ENCODE results near the gene C22orf23. TPM values are rescaled to one million over a fixed set of nuclear protein-coding genes. Genes with fewer than 3 reads are reported as not detected.
"Not testable (repeated sequence)": the region's sequence is repeated elsewhere in the genome, so short reads cannot be mapped to it uniquely, and the experiment has no call there.

C22orf23 gene
- total RNA-seq, 1 donor, result not detected

- no peak for DNase-seq (ENCODE audit: low read depth)
- no peak overlapping the region for H3K4me3 ChIP-seq (ENCODE audit: low read depth, low read length)
- TF ChIP-seq CTCF (IDR thresholded peaks at IDR 0.05; ENCODE audit: insufficient read depth, low read depth, low read length), result no peak
These were observed 14.4 kb upstream of the C22orf23 start for GRCh38 chr22:37967637-37968451.

- no peak for DNase-seq (ENCODE audit: low read depth)
- H3K4me3 ChIP-seq (ENCODE audit: low read depth, low read length), result no peak overlapping the region
- TF ChIP-seq CTCF (IDR thresholded peaks at IDR 0.05; ENCODE audit: insufficient read depth, low read depth, low read length), result no peak
These were observed 13.7 kb upstream of the C22orf23 start for GRCh38 chr22:37967147-37967546.

GRCh38 chr22:37965940-37966664 lies 12.7 kb upstream of the C22orf23 start:
- no peak overlapping the region for H3K4me3 ChIP-seq (ENCODE audit: low read depth, low read length)
- no peak for TF ChIP-seq CTCF (IDR thresholded peaks at IDR 0.05; ENCODE audit: insufficient read depth, low read depth, low read length)
- no peak for DNase-seq (ENCODE audit: low read depth)

- no peak for DNase-seq (ENCODE audit: low read depth)
These were observed 7.7 kb upstream of the C22orf23 start for GRCh38 chr22:37961062-37961461.

GRCh38 chr22:37959231-37959825 lies 5.9 kb upstream of the C22orf23 start:
- no peak for TF ChIP-seq CTCF (IDR thresholded peaks at IDR 0.05; ENCODE audit: insufficient read depth, low read depth, low read length)
- no peak for DNase-seq (ENCODE audit: low read depth)

More at GRCh38 chr22:37961062-37961461, 7.7 kb upstream of the C22orf23 start:
- no peak overlapping the region for H3K4me3 ChIP-seq (ENCODE audit: low read depth, low read length)
- TF ChIP-seq CTCF (IDR thresholded peaks at IDR 0.05; ENCODE audit: insufficient read depth, low read depth, low read length), result no peak

GRCh38 chr22:37957232-37957631 lies 3.8 kb upstream of the C22orf23 start:
- no peak overlapping the region for H3K4me3 ChIP-seq (ENCODE audit: low read depth, low read length)
- DNase-seq (ENCODE audit: low read depth), result no peak
- TF ChIP-seq CTCF (IDR thresholded peaks at IDR 0.05; ENCODE audit: insufficient read depth, low read depth, low read length), result no peak

More at GRCh38 chr22:37959231-37959825, 5.9 kb upstream of the C22orf23 start:
- no peak overlapping the region for H3K4me3 ChIP-seq (ENCODE audit: low read depth, low read length)

GRCh38 chr22:37955825-37956397 lies 2.5 kb upstream of the C22orf23 start:
- not testable (repeated sequence) for DNase-seq (ENCODE audit: low read depth); H3K4me3 ChIP-seq (ENCODE audit: low read depth, low read length)
